Vagina (tissue), 2 donors: Measurements from ENCODE around the gene IQSEC3.
"Not testable (repeated sequence)": the region's sequence is repeated elsewhere in the genome, so short reads cannot be mapped to it uniquely, and the experiment has no call there.

Experiments
- CTCF ChIP-seq, 3 experiments: fragments of 450-650 bp in 2 of 3; fragments of 200-600 bp in 1 of 3; sonication (generic) in 1 of 3; IDR thresholded peaks; one replicate each; pipeline ENCODE4 v1.5.1; 2017 to 2019; ENCODE audit warnings: antibody characterized with exemption in 3 of 3, mild to moderate bottlenecking in 2 of 3, moderate library complexity in 2 of 3
- POLR2A ChIP-seq, 2 donors: fragments of 450-650 bp; IDR thresholded peaks; one replicate each; pipeline ENCODE4 v1.6.1; 2017; ENCODE audit warnings: antibody characterized with exemption in 2 of 2, mild to moderate bottlenecking in 2 of 2, moderate library complexity in 2 of 2

GRCh38 chr12:44352-44751, 22.2 kb upstream of the IQSEC3 start:
- not testable (repeated sequence) for TF ChIP-seq POLR2A, CTCF (IDR thresholded peaks at IDR 0.05)
